OCI-LY3 (cell line): ENCODE measurements around the gene PRPF6.

Source experiments
- H2AFZ ChIP-seq: fragments of 200-600, 300-600 bp; shearing (Covaris generic); 2 replicates; pipeline ENCODE4 v1.6.0; 2014; ENCODE audit warnings: antibody characterized with exemption, low read depth, low read length
- H3K27ac ChIP-seq: fragments of 200-600, 300-600 bp; sonication (generic); 2 replicates; pipeline ENCODE4 v1.5.1; 2014; ENCODE audit warnings: mild to moderate bottlenecking, low read length, moderate library complexity, mixed read lengths
- H3K27me3 ChIP-seq: fragments of 200-600, 300-600 bp; sonication (generic); 2 replicates; pipeline ENCODE4 v1.6.1; 2014; ENCODE audit warnings: low read depth, low read length, mixed read lengths
- H3K36me3 ChIP-seq: fragments of 200-600, 300-600 bp; sonication (generic); replicated peaks from 2 replicates; pipeline ENCODE3; 2014; ENCODE audit warnings: low read depth, low read length, mixed read lengths
- H3K4me1 ChIP-seq: fragments of 300-600, 200-600 bp; sonication (generic); 2 replicates; pipeline ENCODE4 v1.6.1; 2014; ENCODE audit warnings: low read length, mixed read lengths
- H3K4me2 ChIP-seq: fragments of 200-600, 300-600 bp; sonication (generic); 2 replicates; pipeline ENCODE4 v1.6.1; 2014; ENCODE audit warnings: low read length, mixed read lengths
- H3K4me3 ChIP-seq: fragments of 300-600, 200-600 bp; sonication (generic); 2 replicates; pipeline ENCODE4 v1.5.1; 2014; ENCODE audit warnings: antibody characterized with exemption, mild to moderate bottlenecking, low read length, moderate library complexity
- H3K79me2 ChIP-seq: fragments of 300-600, 200-600 bp; shearing (Covaris generic); 2 replicates; pipeline ENCODE4 v1.6.1; 2014; ENCODE audit warnings: mild to moderate bottlenecking, low read length, mixed read lengths
- H3K9ac ChIP-seq: fragments of 300-600, 200-600 bp; shearing (Covaris generic); 2 replicates; pipeline ENCODE4 v1.6.0; 2014; ENCODE audit warnings: mild to moderate bottlenecking, low read length, moderate library complexity
- H3K9me3 ChIP-seq: fragments of 200-600, 300-600 bp; shearing (Covaris generic); 2 replicates; pipeline ENCODE4 v1.6.1; 2014; ENCODE audit warnings: low read length, mixed read lengths; ENCODE audit not compliant: insufficient read depth
- H4K20me1 ChIP-seq: fragments of 200-600, 300-600 bp; sonication (generic); 2 replicates; pipeline ENCODE4 v1.6.1; 2016; ENCODE audit warnings: low read length, mixed read lengths; ENCODE audit not compliant: insufficient read depth
- EZH2phosphoT487 ChIP-seq: fragments of 200-600 bp; shearing (Covaris generic); IDR thresholded peaks from 2 replicates; pipeline ENCODE4 v1.6.1; 2018; ENCODE audit warnings: antibody characterized with exemption, mixed run types, low read depth
- TF ChIP-seq, protein P1 (sequence below): fragments of 200-600, 300-600 bp; sonication (generic); IDR thresholded peaks from 2 replicates; pipeline ENCODE4 v1.5.1; 2014; ENCODE audit warnings: antibody characterized with exemption, low read length, low read depth

Gene PRPF6

DNA sequence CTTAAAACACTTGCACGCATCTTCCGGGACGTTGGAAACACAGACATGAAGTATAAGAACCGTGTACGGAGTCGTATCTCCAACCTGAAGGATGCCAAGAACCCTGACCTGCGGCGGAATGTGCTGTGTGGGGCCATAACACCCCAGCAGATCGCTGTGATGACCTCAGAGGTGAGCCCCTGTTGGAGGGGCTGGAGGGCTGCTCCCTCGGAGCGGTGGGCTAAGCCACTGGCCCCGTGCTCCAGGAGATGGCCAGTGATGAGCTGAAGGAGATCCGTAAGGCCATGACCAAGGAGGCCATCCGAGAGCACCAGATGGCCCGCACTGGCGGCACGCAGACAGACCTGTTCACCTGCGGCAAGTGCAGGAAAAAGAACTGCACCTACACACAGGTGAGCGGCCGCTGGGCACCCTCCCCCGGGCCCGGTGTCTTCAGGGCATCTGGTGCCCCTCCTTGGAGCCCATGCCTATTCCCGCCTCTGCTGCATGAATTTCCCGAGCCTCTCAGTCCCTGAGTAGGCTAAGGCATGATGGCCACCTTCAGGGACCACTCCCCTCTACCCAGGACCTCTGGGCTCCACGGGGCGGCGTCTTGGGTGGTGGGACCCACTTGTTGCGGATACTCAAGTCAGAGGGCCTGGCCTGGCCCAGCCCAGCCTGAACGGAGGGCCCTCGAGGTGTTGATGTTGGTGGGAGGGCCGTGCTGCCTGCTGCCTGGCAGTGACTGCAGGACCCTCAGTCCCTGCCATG is 89.5 kb downstream of the PRPF6 start:
- Histone ChIP-seq H3K4me3 (no peak overlapping the region), H3K4me1 (peaks cover 6% of the 10 kb centered on the region; the same call in 1 of the 2 replicates), H3K36me3 (peaks cover 14% of the 10 kb centered on the region), H3K9me3 (no peaks in the 10 kb centered on the region), H3K27ac (no peak overlapping the region), H2AFZ (no peak overlapping the region), H3K27me3 (peaks cover 4% of the 10 kb centered on the region; the same call in 1 of the 2 replicates), H3K79me2 (no peaks in the 10 kb centered on the region), H3K4me2 (no peak overlapping the region), H3K9ac (no peak overlapping the region), H4K20me1 (no peaks in the 10 kb centered on the region)
- TF ChIP-seq EZH2phosphoT487 = no peak
- TF ChIP-seq, protein P1, sequence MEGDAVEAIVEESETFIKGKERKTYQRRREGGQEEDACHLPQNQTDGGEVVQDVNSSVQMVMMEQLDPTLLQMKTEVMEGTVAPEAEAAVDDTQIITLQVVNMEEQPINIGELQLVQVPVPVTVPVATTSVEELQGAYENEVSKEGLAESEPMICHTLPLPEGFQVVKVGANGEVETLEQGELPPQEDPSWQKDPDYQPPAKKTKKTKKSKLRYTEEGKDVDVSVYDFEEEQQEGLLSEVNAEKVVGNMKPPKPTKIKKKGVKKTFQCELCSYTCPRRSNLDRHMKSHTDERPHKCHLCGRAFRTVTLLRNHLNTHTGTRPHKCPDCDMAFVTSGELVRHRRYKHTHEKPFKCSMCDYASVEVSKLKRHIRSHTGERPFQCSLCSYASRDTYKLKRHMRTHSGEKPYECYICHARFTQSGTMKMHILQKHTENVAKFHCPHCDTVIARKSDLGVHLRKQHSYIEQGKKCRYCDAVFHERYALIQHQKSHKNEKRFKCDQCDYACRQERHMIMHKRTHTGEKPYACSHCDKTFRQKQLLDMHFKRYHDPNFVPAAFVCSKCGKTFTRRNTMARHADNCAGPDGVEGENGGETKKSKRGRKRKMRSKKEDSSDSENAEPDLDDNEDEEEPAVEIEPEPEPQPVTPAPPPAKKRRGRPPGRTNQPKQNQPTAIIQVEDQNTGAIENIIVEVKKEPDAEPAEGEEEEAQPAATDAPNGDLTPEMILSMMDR = no peak

DNA sequence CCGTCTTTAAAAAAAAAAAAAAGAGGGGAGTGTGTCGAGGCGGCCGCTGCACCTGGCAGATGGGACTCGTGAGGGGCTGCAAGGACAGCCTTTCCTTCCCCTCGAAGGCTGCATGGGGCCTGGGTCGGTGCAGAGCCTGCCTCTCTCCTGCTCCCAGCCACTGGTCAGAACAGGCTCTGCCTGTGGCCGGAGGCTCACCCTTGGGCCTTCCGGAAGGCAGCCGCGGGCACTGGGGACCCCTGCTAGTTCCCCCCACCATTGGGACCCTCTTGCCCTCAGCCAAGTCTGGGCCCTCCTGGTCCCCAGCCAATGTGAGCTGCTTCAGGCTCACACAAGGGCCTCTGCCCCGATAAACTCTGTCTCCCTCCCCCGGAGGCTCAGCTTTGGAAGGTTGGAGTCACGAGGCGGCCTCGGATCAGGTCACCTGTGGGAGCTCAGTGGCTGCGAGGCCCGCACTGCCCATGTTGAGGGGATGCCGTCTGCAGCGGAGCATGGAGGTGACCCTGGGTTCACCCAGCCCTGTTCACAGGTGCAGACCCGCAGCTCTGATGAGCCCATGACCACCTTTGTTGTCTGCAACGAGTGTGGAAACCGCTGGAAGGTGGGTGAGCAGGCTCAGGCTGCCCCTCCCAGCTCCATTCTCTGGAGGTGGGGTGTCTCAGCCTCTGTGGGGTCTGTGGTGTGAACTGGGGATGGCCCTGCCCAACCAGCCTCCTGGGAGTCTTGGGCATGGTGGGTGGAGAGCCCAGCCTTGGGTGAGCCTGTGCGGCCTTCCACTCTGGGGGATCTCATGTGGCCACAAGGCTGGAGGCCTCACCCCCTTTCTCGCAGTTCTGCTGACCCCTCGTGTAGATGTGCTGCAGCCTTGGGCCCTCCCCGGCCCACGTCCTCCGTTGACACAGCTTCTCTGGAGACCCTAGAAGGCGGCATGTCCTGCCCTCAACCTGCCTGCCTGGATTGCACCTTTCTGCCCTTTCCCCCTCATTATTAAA is 90.7 kb downstream of the PRPF6 start:
- H4K20me1 ChIP-seq = no peaks in the 10 kb centered on the region
- H3K4me2 ChIP-seq = no peak overlapping the region
- H2AFZ ChIP-seq = no peak overlapping the region
- H3K9ac ChIP-seq = no peak overlapping the region
- no peak overlapping the region for H3K4me3 ChIP-seq
- H3K27ac ChIP-seq = no peak overlapping the region
- no peaks in the 10 kb centered on the region for H3K9me3 ChIP-seq
- TF ChIP-seq EZH2phosphoT487 = no peak
- TF ChIP-seq, protein P1 = no peak
- peaks cover 19% of the 10 kb centered on the region for H3K36me3 ChIP-seq
- no peaks in the 10 kb centered on the region; the same call in 1 of the 2 replicates for H3K27me3 ChIP-seq
- H3K4me1 ChIP-seq = peaks cover 6% of the 10 kb centered on the region
- H3K79me2 ChIP-seq = peaks cover 7% of the 10 kb centered on the region; the same call in 1 of the 2 replicates

DNA sequence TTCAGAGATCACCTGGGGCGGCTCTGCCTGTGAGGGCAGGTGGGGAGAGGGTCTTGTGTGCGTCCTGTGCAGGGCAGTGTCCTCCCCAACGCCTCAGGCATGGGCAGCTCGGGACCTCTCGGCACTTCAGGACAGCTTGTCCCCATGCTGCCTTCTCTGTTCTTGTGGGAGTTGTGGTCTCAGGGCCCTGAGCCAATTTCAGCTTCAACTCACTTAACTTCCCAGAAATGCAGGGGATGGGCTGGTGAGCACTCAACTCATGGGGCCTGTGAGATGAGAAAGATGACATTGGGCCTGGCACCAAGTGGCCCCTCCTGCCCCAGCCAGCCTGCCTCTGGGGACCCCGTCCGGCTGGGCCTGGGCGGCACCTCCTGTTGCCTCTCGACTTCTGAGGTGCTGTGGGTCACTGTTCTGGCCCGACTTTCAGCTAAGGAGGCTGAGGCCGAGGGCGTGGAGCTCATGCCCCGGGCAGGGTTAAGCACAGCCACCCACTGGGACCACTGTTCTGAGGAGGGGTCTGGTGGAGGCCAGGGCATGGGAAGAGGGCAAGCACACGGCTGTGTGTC is 91.6 kb downstream of the PRPF6 start:
- TF ChIP-seq, protein P1 = no peak
- no peak for TF ChIP-seq EZH2phosphoT487
- H3K9me3 ChIP-seq = no peaks in the 10 kb centered on the region
- H3K27me3 ChIP-seq = no peaks in the 10 kb centered on the region
- peaks cover 19% of the 10 kb centered on the region for H3K36me3 ChIP-seq
- H3K27ac ChIP-seq = no peak overlapping the region
- no peak overlapping the region for H3K4me2 ChIP-seq
- no peak overlapping the region for H2AFZ ChIP-seq
- no peak overlapping the region for H3K9ac ChIP-seq
- H3K4me1 ChIP-seq = peaks cover 16% of the 10 kb centered on the region
- no peaks in the 10 kb centered on the region for H4K20me1 ChIP-seq
- H3K4me3 ChIP-seq = no peak overlapping the region
- H3K79me2 ChIP-seq = peaks cover 16% of the 10 kb centered on the region
